ENCODE results near the gene PHF2. TPM values are rescaled to one million over a fixed set of nuclear protein-coding genes. Genes with fewer than 3 reads are reported as not detected.

Gene PHF2
- total RNA-seq, 1 experiment from 2014 or later, result 7.2 TPM

GRCh38 chr9:93614830-93615468 is 38.6 kb downstream of the PHF2 start:
- in situ Hi-C loops (cut with HindIII; ENCODE audit: low pct_unique_long_range_greater_than_20kb, low sequenced_read_pairs), result no loop called here
- DNase-seq (ENCODE audit: low read depth), result no peak

GRCh38 chr9:93616044-93616443 is 39.7 kb downstream of the PHF2 start:
- in situ Hi-C loops (cut with HindIII; ENCODE audit: low pct_unique_long_range_greater_than_20kb, low sequenced_read_pairs), result no loop called here
- DNase-seq (ENCODE audit: low read depth), result no peak

DNA sequence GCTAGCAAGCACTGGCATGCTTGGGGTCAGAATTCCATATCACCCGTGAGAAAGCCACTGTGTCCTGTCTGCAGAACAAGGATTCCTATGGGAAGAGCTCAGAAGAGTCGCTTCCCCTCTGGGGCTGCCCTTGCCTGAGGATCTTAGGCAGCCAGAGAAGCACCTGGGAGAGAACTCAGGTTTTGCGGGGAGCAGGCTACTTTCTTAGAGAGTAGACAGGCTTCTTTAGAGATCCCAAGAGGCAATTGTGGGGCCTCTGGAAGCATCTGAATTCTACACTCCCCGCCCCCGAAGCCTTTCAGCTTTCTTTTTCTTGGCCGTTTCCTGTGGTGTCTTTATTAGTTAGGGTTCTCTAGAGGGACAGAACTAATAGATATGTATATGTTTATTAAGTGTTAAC is 40.9 kb downstream of the PHF2 start:
- no peak for DNase-seq (ENCODE audit: low read depth)
- in situ Hi-C loops (cut with HindIII; ENCODE audit: low pct_unique_long_range_greater_than_20kb, low sequenced_read_pairs), result no loop called here

DNA sequence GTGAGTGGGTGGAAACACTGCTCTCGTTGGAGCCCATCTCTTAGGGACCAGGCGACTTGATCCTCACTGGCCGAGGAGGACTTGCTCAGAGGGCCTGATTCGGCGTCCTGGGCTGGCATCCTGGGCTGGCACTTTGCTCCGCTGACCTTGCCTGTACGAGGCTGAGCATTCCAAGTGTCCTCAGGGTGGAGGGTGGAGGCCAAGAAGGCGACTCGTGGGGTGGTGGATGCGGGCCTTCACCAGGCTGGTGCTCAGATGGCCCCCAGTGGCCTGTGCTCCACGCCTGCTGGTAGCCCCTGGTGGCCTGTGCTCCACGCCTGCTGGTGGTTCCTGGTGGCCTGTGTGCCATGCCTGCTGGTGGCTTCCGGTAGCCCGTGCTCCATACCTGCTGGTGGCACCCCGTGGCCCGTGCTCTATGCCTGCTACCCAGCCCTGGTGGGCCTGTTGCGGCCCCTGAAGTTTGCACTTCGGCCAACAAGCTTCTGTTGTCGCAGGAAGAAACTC is 42.9 kb downstream of the PHF2 start:
- no peak for DNase-seq (ENCODE audit: low read depth)
- in situ Hi-C loops (cut with HindIII; ENCODE audit: low pct_unique_long_range_greater_than_20kb, low sequenced_read_pairs), result no loop called here

- no peak for DNase-seq (ENCODE audit: low read depth)
- in situ Hi-C loops (cut with HindIII; ENCODE audit: low pct_unique_long_range_greater_than_20kb, low sequenced_read_pairs), result no loop called here
Measured at GRCh38 chr9:93620041-93620506, 43.7 kb downstream of the PHF2 start.

DNA sequence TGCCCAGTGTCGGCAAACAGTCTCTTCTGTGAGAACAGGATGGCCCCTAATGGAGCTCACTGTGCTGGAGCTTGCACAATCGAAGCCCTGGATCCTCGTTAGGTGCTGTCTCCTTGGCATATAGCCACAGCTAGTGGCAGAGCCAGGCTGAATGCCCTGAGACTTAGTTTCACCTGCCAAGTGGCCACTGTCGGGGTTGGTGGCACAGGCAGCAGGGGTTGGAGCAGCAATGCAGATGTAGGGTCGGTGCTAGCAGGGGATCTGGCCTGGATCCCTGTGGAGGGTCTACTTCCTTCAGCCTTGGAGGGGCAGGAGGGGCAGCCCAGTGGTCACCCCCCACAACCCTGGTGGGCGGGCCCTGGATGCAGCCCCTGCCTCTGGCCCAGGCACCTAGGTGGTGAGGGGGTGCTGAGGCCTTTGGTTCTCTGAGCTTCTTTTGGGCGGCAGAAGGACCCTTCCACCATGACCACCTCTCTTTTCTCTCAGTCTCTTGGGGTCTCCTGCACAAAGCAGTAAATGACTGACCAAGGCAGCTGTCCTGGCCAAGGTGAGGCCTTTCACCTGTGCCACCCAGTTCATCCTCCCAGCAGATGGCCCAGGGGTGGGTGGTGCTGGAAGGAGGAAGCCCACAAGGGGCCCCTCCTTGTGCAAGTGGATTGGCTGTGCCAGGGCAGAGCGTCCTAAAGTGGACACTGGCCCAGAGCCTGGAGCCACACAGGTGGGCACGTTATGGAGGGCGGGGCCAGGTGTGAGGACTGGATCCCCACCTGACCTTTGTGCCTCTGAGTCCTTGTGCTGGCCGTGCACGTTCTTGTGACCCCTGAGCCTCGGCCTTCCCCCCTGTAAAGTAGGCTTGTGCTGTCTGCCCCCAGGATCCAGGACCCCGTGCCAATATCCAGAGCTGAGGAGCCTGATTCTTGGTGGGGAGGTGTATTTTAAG is 44.8 kb downstream of the PHF2 start:
- no peak for DNase-seq (ENCODE audit: low read depth)
- in situ Hi-C loops (cut with HindIII; ENCODE audit: low pct_unique_long_range_greater_than_20kb, low sequenced_read_pairs), result no loop called here

DNA sequence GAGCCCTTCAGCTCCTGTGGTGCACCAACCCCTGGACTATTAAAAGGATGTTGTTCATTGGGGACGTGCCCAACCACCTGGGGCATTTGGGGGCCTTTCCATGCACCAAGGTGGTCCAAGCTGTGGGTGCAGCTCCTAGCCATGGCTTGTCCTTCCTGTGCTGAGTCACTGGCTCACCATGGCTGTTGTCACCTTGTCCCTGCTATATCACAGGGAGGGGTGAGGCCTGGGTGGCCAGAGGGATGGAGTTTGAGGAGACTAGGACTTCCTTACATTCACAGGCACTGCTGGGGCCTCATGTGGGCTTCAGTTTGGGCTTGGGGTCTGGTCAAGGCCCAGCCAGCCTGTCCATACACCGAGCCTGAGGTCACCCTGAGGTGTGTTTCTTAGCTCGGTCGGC is 45.5 kb downstream of the PHF2 start:
- DNase-seq (ENCODE audit: low read depth), result no peak
- in situ Hi-C loops (cut with HindIII; ENCODE audit: low pct_unique_long_range_greater_than_20kb, low sequenced_read_pairs), result no loop called here

- in situ Hi-C loops (cut with HindIII; ENCODE audit: low pct_unique_long_range_greater_than_20kb, low sequenced_read_pairs), result no loop called here
- DNase-seq (ENCODE audit: low read depth), result no peak
Measured at GRCh38 chr9:93622691-93623090, 46.3 kb downstream of the PHF2 start.

- in situ Hi-C loops (cut with HindIII; ENCODE audit: low pct_unique_long_range_greater_than_20kb, low sequenced_read_pairs), result no loop called here
- no peak for DNase-seq (ENCODE audit: low read depth)
Measured at GRCh38 chr9:93623753-93624152, 47.4 kb downstream of the PHF2 start.

- DNase-seq (ENCODE audit: low read depth), result no peak
- in situ Hi-C loops (cut with HindIII; ENCODE audit: low pct_unique_long_range_greater_than_20kb, low sequenced_read_pairs), result no loop called here
Measured at GRCh38 chr9:93624431-93624834, 48.0 kb downstream of the PHF2 start.

DNA sequence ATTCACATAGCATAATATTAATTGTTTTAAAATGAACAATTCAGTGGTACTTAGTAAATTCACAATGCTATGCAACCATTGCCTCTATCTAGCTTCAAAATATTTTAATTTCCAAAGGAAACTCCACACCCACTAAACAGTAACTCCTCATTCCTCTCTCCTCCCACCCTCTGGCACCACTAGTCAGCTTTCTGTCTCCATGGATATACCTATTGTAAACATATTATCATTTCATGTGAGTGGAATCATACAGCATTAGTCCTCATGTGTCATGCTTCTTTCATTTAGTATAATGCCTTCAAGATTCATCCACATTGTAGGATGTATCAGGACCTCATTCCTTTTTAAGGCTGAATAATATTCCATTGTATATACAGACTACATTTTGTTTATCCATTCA is 48.6 kb downstream of the PHF2 start:
- no peak for DNase-seq (ENCODE audit: low read depth)
- in situ Hi-C loops (cut with HindIII; ENCODE audit: low pct_unique_long_range_greater_than_20kb, low sequenced_read_pairs), result no loop called here

DNA sequence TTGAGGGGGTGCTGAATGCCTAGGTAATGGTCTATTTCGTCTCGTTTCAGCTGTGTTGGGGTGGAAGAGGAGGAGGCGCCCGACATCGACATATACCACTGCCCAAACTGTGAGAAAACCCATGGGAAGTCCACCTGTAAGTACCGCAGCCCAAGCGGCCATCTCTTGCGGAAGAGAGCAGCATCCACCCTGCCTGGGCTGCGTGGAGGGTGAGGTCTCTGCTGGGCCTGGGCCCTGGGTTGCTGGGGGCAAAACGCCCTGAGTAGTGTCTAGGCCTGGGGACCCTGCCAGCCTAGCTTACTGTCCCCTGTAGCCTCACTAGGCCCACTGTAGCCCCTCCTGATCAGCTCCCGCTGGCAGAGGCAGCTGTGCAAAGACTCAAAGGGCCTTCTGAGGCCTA is 53.5 kb downstream of the PHF2 start:
- no peak for DNase-seq (ENCODE audit: low read depth)
- in situ Hi-C loops (cut with HindIII; ENCODE audit: low pct_unique_long_range_greater_than_20kb, low sequenced_read_pairs), result no loop called here

DNA sequence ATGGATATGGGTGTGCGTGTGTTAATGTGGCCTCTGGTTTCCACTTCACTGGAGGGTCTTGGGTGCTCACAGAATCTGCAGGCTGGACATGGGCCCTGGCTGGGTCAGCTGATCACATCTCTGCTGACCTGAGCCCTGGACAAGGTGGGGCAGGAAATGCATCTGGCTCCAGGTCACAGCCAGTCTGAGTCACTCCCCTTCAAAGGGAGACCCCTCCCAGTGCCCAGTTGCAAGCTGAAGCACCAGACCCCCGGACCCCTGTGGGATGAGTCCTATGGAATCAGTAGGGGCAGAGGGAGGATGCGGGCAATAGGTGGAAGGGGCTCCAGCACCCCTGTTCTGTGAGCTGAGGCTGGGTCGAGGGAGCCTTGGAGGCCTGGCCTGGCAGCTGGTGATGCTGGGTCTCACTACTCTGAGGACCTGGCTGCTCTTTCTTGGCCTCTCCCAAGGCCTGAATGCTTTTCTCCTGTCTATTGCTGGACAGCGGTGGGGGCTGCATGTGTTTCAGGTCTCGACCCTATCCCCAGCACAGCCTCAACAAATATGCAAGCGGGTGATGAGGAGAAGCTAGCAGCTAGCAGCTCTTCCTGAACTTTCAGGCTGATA is 54.5 kb downstream of the PHF2 start:
- DNase-seq (ENCODE audit: low read depth), result no peak
- in situ Hi-C loops (cut with HindIII; ENCODE audit: low pct_unique_long_range_greater_than_20kb, low sequenced_read_pairs), result no loop called here

GRCh38 chr9:93633492-93634221 is 57.3 kb downstream of the PHF2 start:
- in situ Hi-C loops (cut with HindIII; ENCODE audit: low pct_unique_long_range_greater_than_20kb, low sequenced_read_pairs), result no loop called here
- DNase-seq (ENCODE audit: low read depth), result no peak

DNA sequence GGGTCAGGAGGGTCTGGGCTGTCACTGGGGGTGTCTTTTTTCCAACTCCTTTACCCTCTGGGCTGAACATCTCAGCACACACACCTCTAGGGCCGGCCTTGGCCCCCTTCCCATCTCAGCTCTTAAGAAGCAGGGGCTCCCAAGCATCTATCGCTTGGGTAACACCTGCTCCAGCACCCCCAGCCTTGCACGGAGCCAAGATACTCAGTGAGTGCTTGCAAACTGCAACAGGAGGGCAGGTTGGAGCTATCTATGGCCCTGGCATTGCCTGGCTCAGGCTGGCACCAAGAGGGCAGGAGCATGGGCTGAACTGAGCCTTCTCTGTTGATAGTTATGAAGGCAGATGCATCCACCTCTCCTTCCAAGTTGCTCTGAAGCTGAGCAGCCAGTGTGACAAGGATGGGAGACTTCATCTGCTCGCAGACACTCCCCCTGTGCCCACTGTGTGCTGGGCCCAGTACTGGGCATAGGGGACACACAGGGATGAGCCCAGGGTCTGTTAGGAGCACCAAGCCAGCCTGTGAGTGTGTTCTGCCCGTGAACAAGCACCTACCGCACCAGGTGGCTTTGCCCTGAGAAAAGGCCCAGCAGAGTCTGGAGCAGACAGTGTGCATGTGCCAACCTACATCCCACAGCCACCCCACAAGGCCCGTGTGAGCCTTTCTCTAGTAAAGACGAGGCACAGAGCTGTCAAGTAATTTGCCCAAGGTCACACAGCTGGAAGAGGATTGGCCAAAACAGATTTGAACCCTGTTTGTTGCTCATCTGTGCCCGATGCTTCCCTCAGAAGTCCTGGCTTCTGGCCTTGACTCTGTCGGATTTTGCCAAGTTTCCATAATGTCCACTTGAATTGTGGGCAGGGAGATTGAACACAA is 58.2 kb downstream of the PHF2 start:
- DNase-seq (ENCODE audit: low read depth), result no peak
- in situ Hi-C loops (cut with HindIII; ENCODE audit: low pct_unique_long_range_greater_than_20kb, low sequenced_read_pairs), result no loop called here

DNA sequence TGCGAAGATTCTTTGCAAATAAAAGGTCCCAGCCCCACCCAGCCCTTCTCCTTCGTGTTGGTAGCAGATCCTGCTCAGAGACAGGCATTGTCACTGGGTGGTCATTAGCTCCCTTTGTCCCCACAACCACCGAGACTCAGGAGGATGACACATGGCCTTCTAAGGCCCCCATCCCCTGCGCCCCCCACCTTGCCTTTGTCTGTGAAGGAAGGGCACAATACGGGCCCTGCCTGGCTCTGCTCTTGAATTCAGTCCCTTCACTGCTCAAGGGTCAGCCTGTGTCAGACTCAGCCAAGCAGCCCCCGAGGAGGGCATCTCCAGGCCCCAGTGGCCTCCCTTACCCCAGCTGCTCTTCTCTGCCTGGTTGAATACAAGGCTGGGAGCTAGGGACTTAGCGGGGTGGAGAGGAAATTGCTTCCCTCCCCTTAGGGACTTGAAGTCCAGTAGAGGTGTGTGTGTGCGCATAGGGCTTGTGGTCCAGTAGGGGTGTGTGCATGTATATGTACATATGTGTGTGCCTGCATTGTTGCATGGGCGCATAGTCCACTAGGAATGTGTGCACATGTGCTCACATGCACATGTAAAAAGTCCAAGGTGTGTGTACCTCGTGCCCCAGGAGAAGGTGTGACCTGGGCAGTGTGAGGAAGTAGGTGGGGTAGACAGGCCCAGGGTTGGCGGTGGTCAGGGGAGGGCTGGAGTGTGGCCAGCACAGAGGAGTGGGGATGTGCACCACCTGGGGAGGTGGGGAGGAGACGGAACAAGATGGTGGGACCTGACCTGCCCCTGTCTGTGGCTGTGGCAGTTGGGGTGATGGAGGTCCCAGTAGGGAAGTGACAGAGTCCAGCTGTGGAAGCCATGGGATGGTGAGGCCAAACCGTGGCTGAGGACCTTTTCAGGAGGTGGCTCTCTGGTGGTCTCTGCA is 59.1 kb downstream of the PHF2 start:
- DNase-seq (ENCODE audit: low read depth), result no peak
- in situ Hi-C loops (cut with HindIII; ENCODE audit: low pct_unique_long_range_greater_than_20kb, low sequenced_read_pairs), result no loop called here

Data from Caki2 (cell line).